HG03066 (cell line): Measurements from ENCODE around the gene PSMA5.
"Not testable (repeated sequence)": the region's sequence is repeated elsewhere in the genome, so short reads cannot be mapped to it uniquely, and the experiment has no call there.

ENCODE experiments used
- ATAC-seq: cut with Tn5 transposase; IDR thresholded peaks from one replicate; pipeline ENCODE4 v1.9.1; 2021; ENCODE audit warnings: low read depth; ENCODE audit not compliant: unreplicated experiment

PSMA5 gene

DNA sequence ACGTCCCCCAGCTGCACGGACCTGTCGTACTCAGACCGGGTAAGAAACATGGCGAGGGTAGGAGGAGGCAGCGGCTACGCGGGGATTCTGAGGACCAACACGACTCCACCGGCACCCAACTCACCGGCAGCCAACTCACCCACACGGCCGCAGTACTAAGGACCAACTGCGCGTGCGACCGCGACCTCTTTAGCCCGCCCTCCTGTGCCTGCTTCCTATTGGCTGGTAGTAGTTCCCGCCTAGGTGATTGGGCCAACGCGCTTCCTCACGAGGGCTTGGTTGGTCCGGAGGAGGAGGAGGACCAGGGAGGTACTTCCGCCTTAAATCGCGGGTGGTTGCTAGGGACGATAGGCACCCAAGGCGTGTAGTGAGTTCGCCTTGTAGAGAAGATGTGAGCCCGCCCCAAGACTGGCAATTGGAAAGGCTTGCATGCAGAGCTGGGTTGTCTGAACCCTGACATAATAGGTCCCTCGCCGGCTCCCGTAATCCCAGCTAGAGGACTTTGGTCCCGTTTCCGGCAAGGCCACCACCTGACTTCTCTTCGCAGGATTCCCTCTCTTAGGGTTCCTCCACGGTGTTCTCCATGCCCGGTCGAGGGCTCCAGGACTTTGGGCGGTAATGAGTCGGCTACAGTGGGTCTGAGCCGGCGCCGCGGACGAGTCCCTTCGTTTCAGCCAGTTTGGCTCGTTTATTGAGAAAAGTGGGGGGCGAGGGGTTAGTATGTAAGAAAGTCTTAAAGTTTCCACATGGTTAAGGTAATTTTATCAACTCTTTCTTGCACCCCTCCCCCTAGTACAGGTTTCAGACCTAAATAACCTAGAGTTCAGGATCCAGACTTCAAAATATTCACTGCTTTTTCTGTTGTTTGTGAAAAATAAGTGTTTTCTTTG lies at the start of gene PSMA5:
TSS of gene PSMA5 (minus strand) at position 168 of the 890 bp plus-strand sequence. CDS start at position 50, 118 bp downstream.
- ATAC-seq = peak; percentile 98

DNA sequence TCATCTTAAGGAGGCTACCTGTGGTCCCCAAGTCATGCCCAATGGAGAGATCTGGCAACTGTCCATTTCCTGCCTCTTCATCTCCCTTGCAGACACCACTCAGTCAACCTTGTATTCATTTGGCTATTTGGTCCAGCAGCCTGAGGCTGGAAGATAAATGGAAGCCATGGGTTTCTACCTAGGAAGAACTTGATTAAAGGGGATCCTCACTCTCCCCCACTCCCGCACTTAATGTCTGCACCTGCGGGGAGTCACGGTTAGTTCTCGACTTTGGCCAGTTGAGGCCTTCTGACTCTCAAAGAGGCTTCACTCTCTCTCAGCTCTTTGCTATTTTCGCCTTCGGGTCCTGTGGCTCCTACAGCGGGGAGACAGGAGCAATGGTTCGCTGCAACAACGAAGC lies 49.0 kb upstream of the PSMA5 start:
- no peak for ATAC-seq

DNA sequence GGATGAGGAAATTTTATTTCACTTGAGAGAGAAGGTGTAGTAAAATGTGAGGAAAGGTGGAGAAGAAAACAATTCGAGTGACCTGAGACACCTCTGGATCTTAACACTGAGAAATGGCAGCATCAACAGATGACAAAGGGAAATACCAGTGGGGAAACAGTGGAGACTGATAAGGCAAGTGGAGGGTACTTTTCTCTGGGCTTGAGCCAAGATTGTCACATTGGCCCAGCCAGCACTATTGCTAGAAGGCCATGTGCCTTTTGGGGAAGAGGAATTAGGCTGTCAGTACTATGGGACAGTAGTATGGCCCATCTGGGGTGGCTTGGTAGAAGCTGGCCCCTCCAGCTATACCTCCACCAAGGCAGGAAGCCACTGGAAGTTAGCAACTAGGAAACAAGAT lies 48.4 kb upstream of the PSMA5 start:
- ATAC-seq = no peak

DNA sequence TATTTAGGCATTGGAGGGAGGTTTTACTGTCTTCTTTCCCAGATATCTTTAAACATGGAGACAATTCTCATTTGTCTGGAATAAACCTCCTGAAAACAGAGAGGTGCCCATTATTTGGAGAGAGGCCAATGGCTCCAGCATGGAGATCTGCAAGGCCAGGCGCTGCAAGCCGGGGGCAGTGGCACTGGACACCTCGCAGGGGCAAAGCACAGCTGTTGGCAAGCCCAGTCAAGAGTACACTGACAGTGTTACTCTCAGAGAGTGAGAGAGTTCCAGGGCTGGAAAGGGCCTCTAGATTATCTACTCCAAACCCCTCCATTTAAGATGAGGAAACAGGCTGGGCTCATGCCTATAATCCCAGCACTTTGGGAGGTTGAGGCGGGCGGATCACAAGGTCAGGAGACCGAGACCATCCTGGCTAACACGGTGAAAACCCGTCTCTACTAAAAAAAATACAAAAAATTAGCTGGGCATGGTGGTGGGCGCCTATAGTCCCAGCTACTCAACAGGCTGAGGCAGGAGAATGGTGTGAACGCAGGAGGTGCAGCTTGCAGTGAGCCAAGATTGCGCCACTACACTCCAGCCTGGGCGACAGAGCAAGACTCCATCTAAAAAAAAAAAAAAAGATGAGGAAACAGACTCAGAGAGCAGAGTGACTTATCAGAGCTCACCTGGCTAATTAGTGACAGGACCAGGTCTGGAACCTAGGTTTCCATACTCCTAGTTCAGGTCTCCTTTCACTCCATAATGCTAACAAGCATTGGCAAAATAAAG lies 47.2 kb upstream of the PSMA5 start:
- ATAC-seq = not testable (repeated sequence)

DNA sequence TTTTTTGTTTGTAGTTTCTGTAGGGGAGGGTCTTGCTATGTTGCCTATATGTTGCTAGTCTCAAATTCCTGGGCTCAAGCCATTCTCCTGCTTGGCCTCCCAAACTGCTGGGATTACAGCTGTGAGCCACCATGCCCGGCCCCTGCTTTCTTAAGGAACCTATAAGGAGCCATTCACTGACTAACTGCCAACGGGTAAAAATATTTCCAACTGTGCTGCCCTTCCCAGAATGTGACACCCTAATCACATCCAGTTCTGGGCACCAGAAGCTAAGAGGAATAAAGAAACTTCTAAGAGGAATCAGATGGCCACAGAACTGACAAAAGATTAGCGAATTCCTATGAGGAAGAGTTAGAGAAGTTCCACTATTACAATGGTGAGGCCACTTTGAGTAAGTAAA lies 46.5 kb upstream of the PSMA5 start:
- no peak for ATAC-seq

DNA sequence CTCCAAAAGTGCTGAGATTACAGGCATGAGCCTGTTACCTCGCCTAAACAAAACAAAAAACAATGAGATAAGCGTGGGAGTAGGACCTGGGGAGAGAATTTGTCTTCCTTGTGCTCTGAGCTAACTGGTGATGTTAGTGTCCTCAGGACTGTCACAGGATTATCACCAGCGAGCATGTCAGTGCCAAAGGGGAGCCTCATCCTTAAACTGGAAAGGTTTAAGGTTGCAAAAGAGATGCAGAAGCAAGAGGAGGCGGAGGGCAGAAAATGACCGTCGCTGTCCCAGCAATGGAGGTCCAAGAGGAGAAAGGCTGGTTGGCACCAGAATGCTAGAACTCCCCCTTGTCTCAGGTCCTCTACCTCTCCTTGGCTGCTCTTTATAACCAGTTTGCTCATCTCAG lies 44.0 kb upstream of the PSMA5 start:
- no peak for ATAC-seq

DNA sequence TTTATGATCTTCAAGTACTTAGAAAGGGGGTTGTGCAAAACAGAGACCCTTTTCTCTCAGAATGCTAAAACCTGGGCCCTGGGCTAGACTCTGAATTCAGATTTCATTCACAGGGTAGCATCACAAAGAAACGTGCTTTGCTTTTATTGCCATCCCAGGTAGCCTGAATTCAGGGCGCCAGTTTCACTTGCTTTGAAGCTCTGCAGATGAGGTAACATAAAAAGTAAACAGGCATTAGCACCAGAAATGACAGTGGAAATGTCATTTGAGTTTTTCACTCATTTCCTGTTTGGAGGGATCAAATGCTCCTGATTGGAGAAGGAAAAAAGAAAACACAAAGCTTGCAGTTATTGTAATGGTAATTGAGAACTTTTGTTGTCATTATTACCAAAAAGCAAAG lies 42.7 kb upstream of the PSMA5 start:
- no peak for ATAC-seq

DNA sequence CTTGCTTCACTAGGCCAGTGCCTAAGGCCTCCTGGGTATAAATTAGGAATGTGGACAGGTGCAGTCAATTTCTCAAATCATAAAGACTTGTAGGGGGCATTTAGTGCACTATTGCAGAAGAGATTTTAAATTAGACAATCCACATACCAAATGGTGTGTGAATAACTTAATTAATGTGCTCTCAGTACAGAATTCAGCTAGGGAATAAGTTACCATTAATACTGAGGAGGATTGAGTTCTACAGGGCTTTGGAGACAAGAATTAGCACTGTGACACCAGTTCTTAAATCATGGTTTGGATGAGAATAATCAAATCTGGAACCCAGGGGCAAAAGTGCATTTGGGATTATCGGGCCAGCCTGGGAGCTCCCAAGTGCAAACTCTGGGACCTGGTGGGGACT lies 41.8 kb upstream of the PSMA5 start:
- ATAC-seq = no peak

DNA sequence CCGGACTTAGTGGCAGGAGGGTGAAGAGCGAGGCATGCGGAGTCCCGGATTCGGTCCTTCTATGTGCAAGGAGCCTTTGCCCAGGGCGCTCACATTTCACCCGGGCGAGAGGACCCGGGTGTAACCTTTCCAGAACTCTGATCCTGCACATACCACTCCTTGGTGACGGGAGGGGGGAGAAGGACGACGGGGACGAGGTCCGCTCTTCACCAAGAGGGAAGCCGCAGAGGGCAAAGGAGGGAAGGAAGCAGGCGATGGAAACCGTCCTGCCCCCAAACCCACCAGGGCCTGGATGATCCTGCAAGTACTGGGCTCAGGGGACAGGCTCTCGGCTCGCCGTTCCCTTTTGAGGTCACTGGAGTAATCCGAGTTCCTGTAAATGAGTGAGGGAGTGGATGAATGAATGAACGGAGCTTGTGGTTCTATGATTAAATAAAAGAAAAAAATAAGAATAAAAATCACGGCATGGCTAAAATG lies 41.1 kb upstream of the PSMA5 start:
- ATAC-seq = no peak

DNA sequence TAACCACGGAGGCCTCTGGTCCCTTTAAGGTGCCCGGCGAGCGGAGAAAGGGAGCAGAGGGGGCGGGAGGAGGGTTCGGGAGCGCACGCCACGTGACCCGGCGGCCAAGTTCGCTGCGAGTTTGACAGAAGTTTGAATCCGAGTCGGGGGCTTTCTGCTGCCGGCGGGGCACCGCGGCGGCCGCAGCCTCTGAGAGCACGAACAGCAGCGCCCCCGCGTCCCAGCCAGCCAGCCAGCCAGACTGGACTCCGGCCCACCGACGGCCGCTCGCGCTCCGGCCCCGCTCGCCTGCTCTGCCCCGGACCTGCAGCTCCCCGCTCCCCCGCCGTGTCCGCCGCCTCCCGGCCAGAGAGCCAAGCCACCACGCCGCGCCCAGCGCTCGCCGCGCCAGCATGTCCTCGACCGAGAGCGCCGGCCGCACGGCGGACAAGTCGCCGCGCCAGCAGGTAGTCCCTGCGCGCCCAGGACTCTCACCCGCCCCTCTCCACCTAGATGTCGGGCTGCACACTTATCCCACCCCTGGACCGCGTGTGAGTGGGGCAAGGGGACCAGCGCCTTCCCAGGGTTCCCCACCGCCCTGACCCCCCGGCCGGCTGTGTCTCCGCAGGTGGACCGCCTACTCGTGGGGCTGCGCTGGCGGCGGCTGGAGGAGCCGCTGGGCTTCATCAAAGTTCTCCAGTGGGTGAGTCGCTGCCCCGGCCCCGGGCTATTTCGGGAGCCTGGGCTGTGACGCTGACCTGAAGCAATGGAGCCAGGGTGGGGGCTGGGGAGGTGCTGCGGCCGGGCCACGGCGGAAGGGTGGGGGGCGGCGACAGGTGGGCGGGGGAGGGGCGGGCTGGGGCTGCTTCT lies 40.4 kb upstream of the PSMA5 start, which contains the start of gene SYPL2:
TSS of gene SYPL2 (plus strand) at position 95 of the 849 bp plus-strand sequence. CDS start at position 393, 298 bp downstream.
- no peak for ATAC-seq

DNA sequence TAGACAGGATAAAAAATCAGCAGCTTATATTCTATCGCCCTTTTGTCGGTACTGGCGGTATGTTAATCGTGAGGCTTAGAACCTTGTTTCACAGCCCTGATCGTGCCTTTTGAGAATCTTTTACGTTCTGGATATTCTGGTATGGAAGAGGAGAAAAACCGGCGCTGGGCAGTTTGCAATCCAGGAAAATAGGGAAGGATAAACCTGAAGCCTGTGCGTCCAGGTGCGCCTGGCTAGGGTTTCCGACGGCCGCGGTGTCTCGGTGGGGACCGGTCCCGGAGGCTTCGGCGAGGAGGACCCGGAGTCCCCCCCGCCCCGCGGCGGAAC lies 39.8 kb upstream of the PSMA5 start:
- ATAC-seq = no peak

DNA sequence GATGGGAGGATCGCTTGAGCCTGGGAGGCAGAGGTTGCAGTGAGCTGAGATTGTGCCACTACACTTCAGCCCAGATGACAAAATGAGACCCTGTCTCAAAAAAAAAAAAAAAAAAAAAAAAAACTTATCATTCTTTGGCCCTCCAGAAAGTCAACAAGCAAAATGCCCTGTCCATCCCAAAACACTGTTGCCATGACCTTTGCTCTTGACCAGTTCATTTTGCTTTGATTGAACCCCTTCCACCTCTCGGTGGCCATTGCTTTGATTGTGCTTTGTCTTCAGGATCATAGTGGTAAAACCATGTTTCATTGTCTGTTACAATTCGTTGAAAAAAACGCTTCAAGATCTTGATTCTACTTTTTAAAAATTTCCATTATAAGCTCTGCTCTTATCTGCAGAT lies 31.6 kb upstream of the PSMA5 start:
- no peak for ATAC-seq

DNA sequence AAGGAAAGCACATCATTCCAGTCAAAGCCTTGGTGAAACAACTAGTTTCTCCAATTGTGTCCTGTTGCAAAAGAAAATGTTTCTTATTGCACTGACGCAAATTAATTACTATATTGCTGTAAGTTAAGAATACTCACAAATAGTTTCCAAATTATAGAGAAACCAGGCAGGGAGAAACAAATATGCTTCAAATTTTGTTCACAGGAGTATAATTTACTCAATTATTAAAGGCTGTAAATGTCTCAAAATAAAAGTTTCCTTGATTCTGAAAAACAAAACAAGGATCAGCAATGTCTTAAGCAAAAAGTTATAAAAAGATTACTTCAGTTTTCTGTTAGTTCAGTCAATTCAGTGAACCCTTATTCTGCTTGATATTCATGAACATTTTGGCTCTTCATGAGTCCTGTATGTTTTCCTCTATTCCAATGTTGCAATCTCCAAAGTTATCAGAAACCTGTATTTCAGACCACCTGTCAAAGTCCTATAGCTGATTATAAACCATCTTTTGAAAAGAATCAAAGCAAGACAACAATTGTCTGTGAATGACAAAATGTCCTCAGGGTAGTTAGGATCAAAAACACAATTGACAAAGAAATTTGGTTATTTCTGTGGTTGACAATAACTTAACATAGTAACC lies 28.4 kb upstream of the PSMA5 start:
- no peak for ATAC-seq

DNA sequence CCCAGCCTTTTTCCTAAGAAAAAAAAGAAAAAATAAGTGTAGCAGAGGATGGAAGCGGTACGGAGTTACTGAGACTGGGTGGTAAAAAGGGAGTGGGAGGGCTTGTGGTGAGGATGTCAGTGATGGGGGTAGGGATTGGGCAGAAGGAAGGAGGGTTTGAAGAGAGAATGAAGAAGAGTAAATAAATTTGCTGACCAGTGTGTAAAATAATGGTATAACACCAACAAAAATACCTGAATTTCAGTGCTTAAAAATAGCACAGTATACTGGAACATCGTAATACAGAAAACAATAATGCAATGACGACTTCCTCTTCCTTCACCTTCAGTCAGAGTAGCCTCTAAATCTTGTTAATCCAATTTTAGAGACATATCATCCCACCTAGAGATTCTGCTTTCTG lies 21.3 kb upstream of the PSMA5 start:
- no peak for ATAC-seq

DNA sequence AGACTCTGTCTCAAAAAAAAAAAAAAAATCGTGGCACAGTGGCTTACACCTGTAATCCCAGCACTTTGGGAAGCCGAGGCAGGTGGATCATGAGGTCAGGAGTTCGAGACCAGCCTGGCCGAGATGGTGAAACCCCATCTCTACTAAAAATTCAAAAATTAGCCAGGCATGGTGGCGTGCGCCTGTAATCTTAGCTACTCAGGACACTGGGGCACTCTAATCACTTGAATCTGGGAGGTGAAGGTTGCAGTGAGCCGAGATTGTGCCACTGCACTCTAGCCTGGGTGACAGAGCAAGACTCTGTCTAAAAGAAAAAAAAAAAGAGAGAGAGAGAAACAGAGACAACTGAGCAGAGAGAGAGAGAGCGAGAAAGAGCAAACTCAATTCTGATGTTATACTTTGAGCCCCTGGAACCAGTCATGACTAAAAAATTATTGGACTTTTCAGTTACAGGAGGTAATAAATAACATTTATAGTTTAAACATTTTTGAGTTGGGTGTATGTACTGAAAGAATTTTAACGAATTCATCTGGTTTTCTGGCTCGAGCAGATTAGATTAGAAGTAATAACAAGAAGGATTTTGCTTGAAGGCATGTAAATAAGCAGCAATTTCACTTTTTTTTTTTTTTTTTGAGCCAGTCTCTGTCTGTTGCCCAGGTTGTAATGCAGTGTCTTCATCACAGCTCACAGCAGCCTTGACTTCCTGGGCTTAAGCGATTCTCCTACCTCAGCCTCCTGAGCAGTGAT lies 19.9 kb upstream of the PSMA5 start:
- ATAC-seq = not testable (repeated sequence)

DNA sequence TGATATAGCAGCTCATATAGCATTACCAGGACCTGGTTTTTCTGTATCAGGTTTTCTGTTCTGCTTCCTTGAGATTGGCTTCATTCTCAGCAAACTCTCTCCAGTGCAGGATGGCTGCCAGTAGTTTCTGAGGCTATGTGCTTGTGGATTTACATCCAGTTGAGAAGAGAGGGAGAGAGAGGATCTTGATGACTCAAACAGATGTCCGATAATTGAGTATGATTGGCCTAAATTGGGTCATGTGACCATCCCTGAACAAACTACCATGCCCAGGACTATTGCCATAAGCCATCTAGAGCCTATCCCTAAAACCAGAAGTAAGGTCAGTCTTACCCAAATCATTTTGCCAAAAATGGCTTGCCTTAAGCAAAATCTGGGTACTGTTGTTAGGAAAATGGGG lies 18.1 kb upstream of the PSMA5 start:
- ATAC-seq = no peak

DNA sequence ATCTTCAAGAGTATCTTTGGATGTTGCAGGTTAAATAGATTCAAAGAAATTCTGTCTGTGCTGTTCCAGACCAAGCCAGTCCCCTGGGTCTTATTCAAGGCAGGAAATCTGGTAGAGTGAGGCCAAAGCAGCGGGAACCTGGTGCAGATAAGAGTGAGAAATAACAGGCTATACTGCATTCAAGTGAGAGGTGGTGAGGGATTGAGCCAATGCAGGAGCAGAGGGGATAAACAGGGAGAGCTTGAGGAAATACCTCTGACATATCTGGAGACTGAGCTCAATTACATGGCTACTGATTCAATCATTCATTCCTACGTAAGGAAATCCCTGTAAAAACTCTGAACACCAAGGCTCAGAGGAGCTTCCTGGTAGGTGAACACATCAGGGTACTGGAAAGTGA lies 17.2 kb upstream of the PSMA5 start:
- no peak for ATAC-seq

DNA sequence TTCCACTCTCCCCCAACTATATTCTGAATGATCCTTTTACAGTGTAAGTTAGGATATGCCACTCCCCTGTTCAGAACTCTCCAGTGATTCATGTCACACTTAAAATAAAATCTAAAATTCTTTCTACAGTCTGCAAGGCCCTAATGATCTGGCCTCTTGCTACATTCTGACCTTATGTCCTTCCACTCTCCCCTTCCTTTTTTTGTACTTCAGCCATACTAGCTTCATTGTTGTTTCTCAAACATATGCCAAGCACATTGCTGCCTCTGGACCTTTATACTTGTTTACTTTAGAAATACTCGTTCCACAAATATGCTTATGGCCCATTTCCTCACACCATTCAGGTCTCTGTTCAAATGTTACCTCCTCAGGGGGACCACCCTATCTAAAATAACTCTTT lies 14.8 kb upstream of the PSMA5 start:
- ATAC-seq = no peak

DNA sequence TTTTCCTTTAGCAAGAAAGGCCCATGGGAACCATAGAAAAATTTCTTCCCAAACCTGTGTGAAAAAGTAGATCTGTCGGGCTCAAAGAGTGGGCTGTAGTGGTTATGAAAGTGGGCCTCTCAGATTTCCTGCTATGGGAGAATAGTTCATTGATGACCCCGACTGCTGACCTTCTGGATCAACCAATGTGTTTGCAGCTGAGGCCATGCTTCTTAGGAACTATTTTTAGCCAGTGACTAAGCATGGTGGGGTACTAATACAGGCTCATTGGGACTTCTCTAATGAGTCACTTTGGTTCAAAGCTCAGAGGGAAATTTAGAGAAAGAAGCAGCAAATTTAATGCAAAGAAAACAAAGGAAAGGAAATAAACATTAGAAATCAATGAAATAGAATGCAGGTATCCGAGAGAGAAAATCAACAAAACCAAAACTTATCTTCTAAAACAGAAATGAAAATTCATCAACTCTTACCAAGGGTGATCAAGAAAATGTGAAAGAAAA lies 12.6 kb upstream of the PSMA5 start:
- no peak for ATAC-seq
